ENCODE measurements around the gene DACT3.

DACT3 gene

DNA sequence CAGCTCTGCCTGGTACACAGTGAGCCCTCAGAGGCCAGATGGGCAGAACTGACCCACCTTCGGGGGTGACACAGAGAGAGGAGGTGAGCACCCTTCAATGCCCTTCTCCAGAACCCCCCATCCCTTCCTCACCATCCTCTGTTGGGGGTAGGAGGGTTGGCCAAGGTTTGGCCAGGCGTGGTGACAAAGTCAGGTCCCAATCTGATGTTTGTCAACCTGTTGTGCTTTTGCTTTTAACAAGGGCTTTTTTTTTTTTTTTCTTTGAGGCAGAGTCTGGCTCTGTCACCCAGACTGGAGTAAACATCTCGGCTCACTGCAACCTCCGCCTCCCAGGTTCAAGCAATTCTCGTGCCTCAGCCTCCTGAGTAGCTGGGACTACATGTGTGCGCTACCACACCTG, 43.4 kb downstream of the DACT3 start:
- Histone ChIP-seq H3K27me3 (peaks cover 30% of the 10 kb centered on the region), H3K4me3 (ENCODE audit: low read depth in 1 of 2, low read length in 1 of 2) (no peak overlapping the region), H3K27ac (no peak overlapping the region), H3K36me3 (no peaks in the 10 kb centered on the region), H3K9me3 (no peaks in the 10 kb centered on the region), H3K4me1 (ENCODE audit: control insufficient read depth in 1 of 2, insufficient read depth in 1 of 2, low read depth in 1 of 2, low read length in 1 of 2) (peaks cover 3 to 12% of the 10 kb centered on the region in 2 experiments)
- no peak for TF ChIP-seq CTCF (IDR thresholded peaks at IDR 0.05)

- no peak for TF ChIP-seq CTCF (IDR thresholded peaks at IDR 0.05)
- H3K4me3 ChIP-seq (ENCODE audit: low read depth in 1 of 2, low read length in 1 of 2) = no peak overlapping the region
- H3K9me3 ChIP-seq = no peaks in the 10 kb centered on the region
Observed at GRCh38 chr19:46616631-46617322, 44.2 kb downstream of the DACT3 start.

GRCh38 chr19:46615966-46616365, 45.0 kb downstream of the DACT3 start:
- Histone ChIP-seq H3K4me1 (ENCODE audit: control insufficient read depth in 1 of 2, insufficient read depth in 1 of 2, low read depth in 1 of 2, low read length in 1 of 2) (peaks cover 3 to 12% of the 10 kb centered on the region in 2 experiments), H3K36me3 (peaks cover under 1% of the 10 kb centered on the region), H3K9me3 (no peaks in the 10 kb centered on the region), H3K27ac (no peak overlapping the region), H3K27me3 (peaks cover 42% of the 10 kb centered on the region), H3K4me3 (ENCODE audit: low read depth in 1 of 2, low read length in 1 of 2) (no peak overlapping the region)
- TF ChIP-seq CTCF (IDR thresholded peaks at IDR 0.05) = no peak

More at GRCh38 chr19:46616631-46617322, 44.2 kb downstream of the DACT3 start:
- peaks cover 3 to 12% of the 10 kb centered on the region in 2 experiments for H3K4me1 ChIP-seq (ENCODE audit: control insufficient read depth in 1 of 2, insufficient read depth in 1 of 2, low read depth in 1 of 2, low read length in 1 of 2)
- H3K27ac ChIP-seq = no peak overlapping the region
- H3K27me3 ChIP-seq = peaks cover 38% of the 10 kb centered on the region
- no peaks in the 10 kb centered on the region for H3K36me3 ChIP-seq

DNA sequence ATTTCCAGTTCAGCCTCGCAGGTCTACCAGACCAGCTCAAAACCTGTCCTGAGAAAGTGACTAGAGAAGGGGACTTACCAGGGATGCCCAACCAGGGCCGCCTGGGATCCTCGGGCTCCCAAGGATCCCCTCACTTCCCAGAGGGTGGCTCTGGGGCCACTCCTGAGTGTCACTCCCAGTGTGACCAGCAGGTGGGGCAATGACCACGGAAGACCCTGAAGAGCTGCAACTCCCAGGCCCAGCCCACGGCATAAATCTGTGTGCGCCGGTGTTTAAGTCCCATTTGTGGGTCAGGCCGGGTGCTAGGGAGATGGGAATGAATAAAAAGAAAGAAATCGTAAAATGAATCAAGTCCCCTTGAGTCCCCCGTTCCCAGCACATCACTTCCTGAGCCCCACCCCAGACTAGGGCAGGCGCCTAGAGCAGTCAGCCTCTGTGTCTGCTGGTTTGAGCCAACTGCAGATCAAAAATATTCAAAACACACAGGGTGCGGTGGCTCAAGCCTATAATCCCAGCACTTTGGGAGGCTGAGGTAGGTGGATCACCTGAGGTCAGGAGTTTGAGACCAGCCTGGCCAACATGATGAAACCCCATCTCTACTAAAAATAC, 46.8 kb downstream of the DACT3 start:
- Histone ChIP-seq H3K27ac (no peak overlapping the region), H3K9me3 (no peaks in the 10 kb centered on the region), H3K4me3 (ENCODE audit: low read depth in 1 of 2, low read length in 1 of 2) (no peak overlapping the region), H3K27me3 (peaks cover 34% of the 10 kb centered on the region), H3K36me3 (peaks cover 18% of the 10 kb centered on the region), H3K4me1 (ENCODE audit: control insufficient read depth in 1 of 2, insufficient read depth in 1 of 2, low read depth in 1 of 2, low read length in 1 of 2) (peaks cover 0 to 4% of the 10 kb centered on the region in 2 experiments)
- peak; percentile 93 for TF ChIP-seq CTCF (IDR thresholded peaks at IDR 0.05)

- no peak overlapping the region for H3K27ac ChIP-seq
- H3K27me3 ChIP-seq = peaks cover 34% of the 10 kb centered on the region
- no peak for TF ChIP-seq CTCF (IDR thresholded peaks at IDR 0.05)
- H3K36me3 ChIP-seq = peaks cover 24% of the 10 kb centered on the region
- H3K4me1 ChIP-seq (ENCODE audit: control insufficient read depth in 1 of 2, insufficient read depth in 1 of 2, low read depth in 1 of 2, low read length in 1 of 2) = no peaks in the 10 kb centered on the region
- H3K9me3 ChIP-seq = no peaks in the 10 kb centered on the region
- no peak overlapping the region for H3K4me3 ChIP-seq (ENCODE audit: low read depth in 1 of 2, low read length in 1 of 2)
Observed at GRCh38 chr19:46613525-46613924, 47.5 kb downstream of the DACT3 start.

All from neutrophil (primary cell).